ENCODE measurements around the gene FBXO17. TPM values are rescaled to one million over a fixed set of nuclear protein-coding genes. Genes with fewer than 3 reads are reported as not detected.
"Not testable (repeated sequence)": the region's sequence is repeated elsewhere in the genome, so short reads cannot be mapped to it uniquely, and the experiment has no call there.

FBXO17 gene
- total RNA-seq, 1 experiment from 2014 or later: 24.2 TPM

- Mint-ChIP-seq H3K27me3 (ENCODE audit: unreplicated experiment) (peaks cover 13% of the 10 kb centered on the region), H3K9me3 (ENCODE audit: low read depth, unreplicated experiment) (no peaks in the 10 kb centered on the region), H3K27ac (ENCODE audit: unreplicated experiment) (no peak overlapping the region), H3K36me3 (ENCODE audit: insufficient read depth, unreplicated experiment) (no peaks in the 10 kb centered on the region), H3K4me3 (ENCODE audit: low read depth, unreplicated experiment) (no peak overlapping the region), H3K4me1 (ENCODE audit: low read depth, unreplicated experiment) (peaks cover 24% of the 10 kb centered on the region)
- TF ChIP-seq CTCF (IDR thresholded peaks at IDR 0.05; ENCODE audit: unreplicated experiment): no peak
- peak; percentile 61 for DNase-seq
- intact Hi-C loops (cut with micrococcal nuclease; ENCODE audit: unreplicated experiment): no loop called here
- no TSS peak for BruUV-seq (replicated peaks)
- CTCF ChIA-PET: interaction anchor here (1.4 to 1.5 kb wide), 2 partner anchors 11 to 13 kb away, joined by 3 to 10 read pairs; partner anchors contain the start of gene FBXO17
Measured at GRCh38 chr19:38989066-38989605, 13.6 kb upstream of the FBXO17 start.

GRCh38 chr19:38988627-38989026 lies 13.1 kb upstream of the FBXO17 start:
- BruUV-seq (replicated peaks); H3K36me3 Mint-ChIP-seq (ENCODE audit: insufficient read depth, unreplicated experiment); H3K27ac Mint-ChIP-seq (ENCODE audit: unreplicated experiment); H3K4me3 Mint-ChIP-seq (ENCODE audit: low read depth, unreplicated experiment); intact Hi-C loops (cut with micrococcal nuclease; ENCODE audit: unreplicated experiment); H3K9me3 Mint-ChIP-seq (ENCODE audit: low read depth, unreplicated experiment); DNase-seq: not testable (repeated sequence)
- peaks cover 13% of the 10 kb centered on the region for H3K27me3 Mint-ChIP-seq (ENCODE audit: unreplicated experiment)
- CTCF ChIA-PET: interaction anchor here (0.7 to 1.5 kb wide), 3 partner anchors 11 to 179 kb away, joined by 3 to 10 read pairs (median 4); partner anchors contain the start of gene FBXO17
- peaks cover 24% of the 10 kb centered on the region for H3K4me1 Mint-ChIP-seq (ENCODE audit: low read depth, unreplicated experiment)

DNA sequence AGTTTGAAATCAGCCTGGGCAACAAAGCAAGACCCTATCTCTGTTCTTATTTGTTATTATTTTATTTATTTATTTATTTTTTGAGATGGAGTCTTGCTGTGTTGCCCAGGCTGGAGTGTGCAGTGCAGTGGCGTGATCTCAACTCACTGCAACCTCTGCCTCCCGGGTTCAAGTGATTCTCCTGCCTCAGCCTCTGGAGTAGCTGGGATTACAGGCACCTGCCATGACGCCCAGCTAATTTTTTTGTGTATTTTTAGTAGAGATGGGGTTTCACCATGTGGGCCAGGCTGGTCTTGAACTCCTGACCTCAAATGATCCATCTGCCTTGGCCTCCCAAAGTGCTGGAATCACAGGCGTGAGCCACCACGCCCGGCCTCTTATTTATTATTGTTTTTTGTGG lies 12.2 kb upstream of the FBXO17 start:
- Mint-ChIP-seq H3K27me3 (ENCODE audit: unreplicated experiment) (peaks cover 13% of the 10 kb centered on the region), H3K4me1 (ENCODE audit: low read depth, unreplicated experiment) (peaks cover 24% of the 10 kb centered on the region)
- CTCF ChIA-PET: interaction anchor here (1.5 kb wide), 1 partner anchor 12 kb away, joined by 10 read pairs; the partner anchor contains the start of gene FBXO17
- intact Hi-C loops (cut with micrococcal nuclease; ENCODE audit: unreplicated experiment); H3K27ac Mint-ChIP-seq (ENCODE audit: unreplicated experiment); DNase-seq; H3K4me3 Mint-ChIP-seq (ENCODE audit: low read depth, unreplicated experiment); BruUV-seq (replicated peaks); H3K36me3 Mint-ChIP-seq (ENCODE audit: insufficient read depth, unreplicated experiment); H3K9me3 Mint-ChIP-seq (ENCODE audit: low read depth, unreplicated experiment): not testable (repeated sequence)

DNA sequence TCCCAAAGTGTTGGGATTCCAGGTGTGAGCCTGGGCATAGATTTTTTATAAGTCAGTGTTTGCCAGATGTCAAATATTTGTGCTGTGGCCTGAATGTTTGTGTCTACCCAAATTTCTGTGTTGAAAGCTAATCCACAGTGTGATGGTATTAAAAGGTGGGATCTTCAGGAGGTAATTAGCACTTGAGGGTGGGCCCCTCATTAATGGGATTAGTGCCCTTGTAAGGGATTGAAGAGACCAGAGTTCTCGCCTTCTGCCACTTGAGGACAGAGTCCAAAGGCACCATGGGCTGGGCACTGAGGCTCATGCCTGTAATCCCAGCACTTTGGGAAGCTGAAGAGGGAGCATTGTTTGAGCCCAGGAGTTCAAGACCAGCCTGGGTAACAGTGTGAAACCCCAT lies 9.7 kb upstream of the FBXO17 start:
- no peak for TF ChIP-seq CTCF (IDR thresholded peaks at IDR 0.05; ENCODE audit: unreplicated experiment)
- CTCF ChIA-PET: no interaction called here
- Mint-ChIP-seq H3K36me3 (ENCODE audit: insufficient read depth, unreplicated experiment) (peaks cover 4% of the 10 kb centered on the region), H3K4me1 (ENCODE audit: low read depth, unreplicated experiment) (peaks cover 15% of the 10 kb centered on the region), H3K27ac (ENCODE audit: unreplicated experiment) (no peak overlapping the region), H3K4me3 (ENCODE audit: low read depth, unreplicated experiment) (no peak overlapping the region), H3K9me3 (ENCODE audit: low read depth, unreplicated experiment) (peaks cover 4% of the 10 kb centered on the region), H3K27me3 (ENCODE audit: unreplicated experiment) (peaks cover 13% of the 10 kb centered on the region)
- intact Hi-C loops (cut with micrococcal nuclease; ENCODE audit: unreplicated experiment): no loop called here
- no peak for DNase-seq
- no TSS peak for BruUV-seq (replicated peaks)

GRCh38 chr19:38980583-38981374 lies 5.2 kb upstream of the FBXO17 start:
- peak overlapping the region; percentile 12 for H3K27ac Mint-ChIP-seq (ENCODE audit: unreplicated experiment)
- peaks cover 2% of the 10 kb centered on the region for H3K27me3 Mint-ChIP-seq (ENCODE audit: unreplicated experiment)
- peaks cover 28% of the 10 kb centered on the region for H3K4me1 Mint-ChIP-seq (ENCODE audit: low read depth, unreplicated experiment)
- DNase-seq: no peak
- H3K4me3 Mint-ChIP-seq (ENCODE audit: low read depth, unreplicated experiment): no peak overlapping the region
- peaks cover 4% of the 10 kb centered on the region for H3K9me3 Mint-ChIP-seq (ENCODE audit: low read depth, unreplicated experiment)
- intact Hi-C loops (cut with micrococcal nuclease; ENCODE audit: unreplicated experiment): no loop called here
- no peak for TF ChIP-seq CTCF (IDR thresholded peaks at IDR 0.05; ENCODE audit: unreplicated experiment)
- H3K36me3 Mint-ChIP-seq (ENCODE audit: insufficient read depth, unreplicated experiment): peaks cover 20% of the 10 kb centered on the region
- CTCF ChIA-PET: interaction anchor here (0.6 kb wide), 1 partner anchor 9 kb away, joined by 4 read pairs; no protein-coding TSS in a partner anchor
- no TSS peak for BruUV-seq (replicated peaks)
